Spleen (tissue), 7 donors: ENCODE measurements around the gene SEC14L3.

Source experiments
- CTCF ChIP-seq, 11 experiments: fragments of 200-600 bp in 7 of 11; fragments of 450-650 bp in 4 of 11; sonication (generic) in 4 of 11; IDR thresholded peaks in 8 of 11; conservative IDR thresholded peaks in 3 of 11; 1 replicate in 7 of 11; 2 replicates in 4 of 11; pipeline versions ENCODE4 v1.4.0 to v1.8.0; 2016 to 2021; ENCODE audit warnings: antibody characterized with exemption in 11 of 11, inconsistent platforms in 4 of 11, mild to moderate bottlenecking in 1 of 11
- POLR2A ChIP-seq, 3 donors: fragments of 450-650 bp; IDR thresholded peaks; one replicate each; pipeline ENCODE4 v1.5.1; 2017; ENCODE audit warnings: antibody characterized with exemption in 3 of 3, mild to moderate bottlenecking in 1 of 3
- POLR2AphosphoS5 ChIP-seq, 3 donors: sonication (generic); formaldehyde crosslinking; IDR thresholded peaks; one replicate each; pipeline ENCODE4 v1.5.1; 2017; ENCODE audit warnings: antibody characterized with exemption in 3 of 3
- donor health status: DM: no; HTN: no; CAD: no; lungs with moderate emphysema.
- donor health status: DM: no; HTN: no; CAD: no.
- donor health status: DM: no; HTN: no; CAD: no.

GRCh38 chr22:30469165-30469564 lies 2.7 kb downstream of the SEC14L3 start:
- no peak for TF ChIP-seq CTCF (IDR thresholded peaks at IDR 0.05 in 8 of 11, conservative IDR thresholded peaks at IDR 0.05 in 3 of 11)
- no peak for TF ChIP-seq POLR2A (IDR thresholded peaks at IDR 0.05)
- no peak for TF ChIP-seq POLR2AphosphoS5 (IDR thresholded peaks at IDR 0.05)
